ENCODE measurements around the gene ZNF488.

DNA sequence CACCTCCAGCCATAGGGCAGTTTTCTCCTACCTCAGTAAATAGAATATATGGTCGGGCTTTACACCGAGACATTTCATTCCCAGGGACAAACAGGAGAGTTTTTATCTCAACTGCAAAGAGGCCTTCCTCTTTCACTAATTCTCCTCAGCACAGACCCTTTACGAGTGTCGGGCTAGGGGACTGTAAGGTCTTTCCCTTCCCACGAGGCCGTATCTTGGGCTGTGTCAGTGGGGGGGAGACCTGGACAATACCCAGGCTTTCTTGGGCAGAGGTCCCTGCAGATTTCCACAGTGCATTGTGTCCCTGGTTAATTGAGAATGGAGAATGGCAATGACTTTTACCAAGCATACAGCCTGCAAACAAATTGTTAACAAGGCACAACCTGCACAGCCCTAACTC lies 13.2 kb upstream of the ZNF488 start:
- TF ChIP-seq, protein P1, sequence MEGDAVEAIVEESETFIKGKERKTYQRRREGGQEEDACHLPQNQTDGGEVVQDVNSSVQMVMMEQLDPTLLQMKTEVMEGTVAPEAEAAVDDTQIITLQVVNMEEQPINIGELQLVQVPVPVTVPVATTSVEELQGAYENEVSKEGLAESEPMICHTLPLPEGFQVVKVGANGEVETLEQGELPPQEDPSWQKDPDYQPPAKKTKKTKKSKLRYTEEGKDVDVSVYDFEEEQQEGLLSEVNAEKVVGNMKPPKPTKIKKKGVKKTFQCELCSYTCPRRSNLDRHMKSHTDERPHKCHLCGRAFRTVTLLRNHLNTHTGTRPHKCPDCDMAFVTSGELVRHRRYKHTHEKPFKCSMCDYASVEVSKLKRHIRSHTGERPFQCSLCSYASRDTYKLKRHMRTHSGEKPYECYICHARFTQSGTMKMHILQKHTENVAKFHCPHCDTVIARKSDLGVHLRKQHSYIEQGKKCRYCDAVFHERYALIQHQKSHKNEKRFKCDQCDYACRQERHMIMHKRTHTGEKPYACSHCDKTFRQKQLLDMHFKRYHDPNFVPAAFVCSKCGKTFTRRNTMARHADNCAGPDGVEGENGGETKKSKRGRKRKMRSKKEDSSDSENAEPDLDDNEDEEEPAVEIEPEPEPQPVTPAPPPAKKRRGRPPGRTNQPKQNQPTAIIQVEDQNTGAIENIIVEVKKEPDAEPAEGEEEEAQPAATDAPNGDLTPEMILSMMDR (IDR thresholded peaks at IDR 0.05) = no peak
- no peak for TF ChIP-seq POLR2A (IDR thresholded peaks at IDR 0.05)
- TF ChIP-seq EP300 (IDR thresholded peaks at IDR 0.05) = no peak

Data from tibial nerve (tissue), 4 donors.